ENCODE data around the gene CDK7.

- TF ChIP-seq CTCF (IDR thresholded peaks at IDR 0.05) (no peak), ZFX (IDR thresholded peaks at IDR 0.05; ENCODE audit: borderline replicate concordance) (no peak)
These were observed 17.6 kb upstream of the CDK7 start for GRCh38 chr5:69217151-69217511.
